RWPE2 (cell line): ENCODE results near the gene TTF2.

ENCODE experiments used
- ATAC-seq: fragments of 200-7000 bp; cut with Tn5 transposase; 3 replicates; pipeline ENCODE4 v1.9.1; 2021; ENCODE audit warnings: low read depth
- DNase-seq: peaks from one replicate; pipeline ENCODE4 v3.0.0-alpha.2; 2020; ENCODE audit warnings: low spot score
- H3K27ac ChIP-seq: fragments of 450-650 bp; 2 replicates; pipeline ENCODE4 v1.5.1; 2017; ENCODE audit warnings: mild to moderate bottlenecking; ENCODE audit not compliant: poor library complexity, severe bottlenecking
- H3K27me3 ChIP-seq: fragments of 250-450 bp; sonication (Bioruptor Pico); 2 replicates; pipeline ENCODE4 v1.5.1; 2021; ENCODE audit warnings: mild to moderate bottlenecking, moderate library complexity; ENCODE audit not compliant: insufficient read depth, poor library complexity, severe bottlenecking
- H3K36me3 ChIP-seq: fragments of 250-450 bp; sonication (Bioruptor Pico); 2 replicates; pipeline ENCODE4 v1.5.1; 2020; ENCODE audit warnings: low read depth, mild to moderate bottlenecking, moderate library complexity
- H3K4me1 ChIP-seq: fragments of 250-450 bp; sonication (Bioruptor Pico); 2 replicates; pipeline ENCODE4 v1.5.1; 2021; ENCODE audit warnings: mild to moderate bottlenecking, moderate library complexity; ENCODE audit not compliant: insufficient read depth, poor library complexity, severe bottlenecking
- H3K4me3 ChIP-seq: fragments of 250-450 bp; sonication (Bioruptor Pico); 2 replicates; pipeline ENCODE4 v1.5.1; 2021; ENCODE audit warnings: mild to moderate bottlenecking, moderate library complexity; ENCODE audit not compliant: severe bottlenecking
- H3K9me3 ChIP-seq: fragments of 250-450 bp; sonication (Bioruptor Pico); 2 replicates; pipeline ENCODE4 v1.5.1; 2021; ENCODE audit warnings: mild to moderate bottlenecking, moderate library complexity; ENCODE audit not compliant: severe bottlenecking
- TF ChIP-seq, protein P1 (sequence below): fragments of 450-650 bp; IDR thresholded peaks from one replicate; pipeline ENCODE4 v1.5.1; 2017; ENCODE audit warnings: mild to moderate bottlenecking, moderate library complexity; ENCODE audit not compliant: poor library complexity, severe bottlenecking

Gene TTF2

DNA sequence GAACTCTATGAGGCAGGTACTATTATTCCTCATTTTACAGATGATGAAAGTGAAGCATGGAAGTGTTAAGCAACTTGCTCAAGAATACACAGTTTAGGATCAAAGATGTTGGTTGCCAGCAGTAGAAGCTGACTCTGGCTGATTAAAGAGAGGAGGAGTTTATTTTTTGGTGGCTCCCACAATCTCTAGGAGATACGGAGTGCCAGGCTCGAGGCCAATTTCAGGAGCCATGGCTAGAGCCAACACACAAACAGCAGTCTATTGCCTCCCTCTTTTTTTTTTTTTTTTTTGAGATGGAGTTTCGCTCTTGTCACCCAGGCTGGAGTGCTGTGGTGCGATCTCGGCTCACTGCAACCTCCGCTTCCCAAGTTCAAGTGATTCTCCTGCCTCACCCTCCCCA lies 19.6 kb downstream of the TTF2 start:
- no peak overlapping the region for H3K4me3 ChIP-seq
- TF ChIP-seq, protein P1, sequence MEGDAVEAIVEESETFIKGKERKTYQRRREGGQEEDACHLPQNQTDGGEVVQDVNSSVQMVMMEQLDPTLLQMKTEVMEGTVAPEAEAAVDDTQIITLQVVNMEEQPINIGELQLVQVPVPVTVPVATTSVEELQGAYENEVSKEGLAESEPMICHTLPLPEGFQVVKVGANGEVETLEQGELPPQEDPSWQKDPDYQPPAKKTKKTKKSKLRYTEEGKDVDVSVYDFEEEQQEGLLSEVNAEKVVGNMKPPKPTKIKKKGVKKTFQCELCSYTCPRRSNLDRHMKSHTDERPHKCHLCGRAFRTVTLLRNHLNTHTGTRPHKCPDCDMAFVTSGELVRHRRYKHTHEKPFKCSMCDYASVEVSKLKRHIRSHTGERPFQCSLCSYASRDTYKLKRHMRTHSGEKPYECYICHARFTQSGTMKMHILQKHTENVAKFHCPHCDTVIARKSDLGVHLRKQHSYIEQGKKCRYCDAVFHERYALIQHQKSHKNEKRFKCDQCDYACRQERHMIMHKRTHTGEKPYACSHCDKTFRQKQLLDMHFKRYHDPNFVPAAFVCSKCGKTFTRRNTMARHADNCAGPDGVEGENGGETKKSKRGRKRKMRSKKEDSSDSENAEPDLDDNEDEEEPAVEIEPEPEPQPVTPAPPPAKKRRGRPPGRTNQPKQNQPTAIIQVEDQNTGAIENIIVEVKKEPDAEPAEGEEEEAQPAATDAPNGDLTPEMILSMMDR, result no peak
- peaks cover 86% of the 10 kb centered on the region for H3K36me3 ChIP-seq
- no peaks in the 10 kb centered on the region for H3K9me3 ChIP-seq
- H3K4me1 ChIP-seq, result peaks cover 14% of the 10 kb centered on the region
- H3K27me3 ChIP-seq, result no peaks in the 10 kb centered on the region
- no peak overlapping the region for H3K27ac ChIP-seq
- DNase-seq, result no peak
- no peak for ATAC-seq

DNA sequence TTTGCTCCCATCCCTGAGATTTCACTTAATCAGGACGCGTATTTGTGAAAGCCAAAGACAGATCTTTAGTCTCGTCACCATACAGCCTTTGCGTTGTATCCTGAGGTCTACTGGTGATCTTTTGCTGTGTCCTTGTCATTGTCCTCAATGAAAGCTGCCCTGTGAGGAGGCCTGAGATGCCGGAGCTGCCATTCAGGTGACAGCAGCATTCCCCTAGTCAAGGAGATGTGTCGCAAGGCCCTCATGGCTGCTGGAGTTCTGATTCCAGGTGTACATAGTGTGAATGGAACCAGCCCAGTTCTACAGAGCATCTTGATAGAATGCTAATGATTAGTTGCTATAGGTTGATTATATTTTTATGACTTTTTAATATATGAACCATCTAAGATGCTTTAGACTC lies 24.1 kb downstream of the TTF2 start:
- Histone ChIP-seq H3K4me1 (no peaks in the 10 kb centered on the region), H3K36me3 (peaks cover 68% of the 10 kb centered on the region), H3K4me3 (no peak overlapping the region), H3K27me3 (no peaks in the 10 kb centered on the region), H3K9me3 (no peaks in the 10 kb centered on the region), H3K27ac (no peak overlapping the region)
- DNase-seq (no peak), ATAC-seq (no peak)
- TF ChIP-seq, protein P1, result no peak

DNA sequence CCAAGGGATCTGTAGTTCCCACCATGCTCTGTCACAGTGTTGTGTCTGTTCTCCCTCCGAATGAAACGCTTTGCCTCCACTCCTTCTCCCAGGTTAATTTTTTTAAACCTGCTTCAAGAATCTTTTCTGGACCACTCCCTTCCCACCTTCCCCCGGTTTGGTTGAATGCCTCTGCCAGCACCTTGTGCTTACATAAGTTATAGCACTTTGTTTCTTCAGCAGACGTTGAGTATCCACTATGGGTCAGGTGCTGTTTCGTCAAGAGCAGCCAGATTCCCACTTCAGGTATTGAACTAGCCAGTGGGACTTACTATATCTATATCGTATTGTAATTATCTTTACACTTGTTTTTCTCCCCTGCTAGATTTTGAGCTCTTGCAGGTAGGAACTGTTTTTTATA lies 27.6 kb downstream of the TTF2 start:
- Histone ChIP-seq H3K36me3 (peaks cover 60% of the 10 kb centered on the region), H3K27ac (no peak overlapping the region), H3K4me1 (peaks cover 2% of the 10 kb centered on the region), H3K9me3 (no peaks in the 10 kb centered on the region), H3K4me3 (no peak overlapping the region), H3K27me3 (no peaks in the 10 kb centered on the region)
- no peak for ATAC-seq
- TF ChIP-seq, protein P1, result no peak
- no peak for DNase-seq

DNA sequence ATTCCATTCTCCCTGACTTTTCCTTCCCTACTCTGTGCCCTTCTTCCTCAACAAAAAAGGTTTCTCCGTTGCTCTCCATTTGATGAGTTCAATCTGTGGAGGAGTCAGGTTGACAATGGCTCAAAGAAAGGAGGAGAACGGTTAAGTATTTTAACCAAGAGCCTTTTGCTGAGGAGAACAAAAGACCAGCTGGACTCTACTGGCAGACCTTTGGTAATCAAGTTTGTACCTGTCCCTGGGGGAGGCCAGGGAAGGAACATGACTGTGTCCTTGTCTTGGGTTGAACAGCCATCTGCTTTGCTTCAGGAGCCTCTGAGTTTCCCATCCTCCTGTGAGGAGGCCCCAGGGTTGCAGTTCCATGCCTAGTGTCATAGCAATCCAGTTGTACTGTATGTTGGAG lies 29.9 kb downstream of the TTF2 start:
- Histone ChIP-seq H3K27me3 (no peaks in the 10 kb centered on the region), H3K9me3 (no peaks in the 10 kb centered on the region), H3K4me3 (no peak overlapping the region), H3K27ac (no peak overlapping the region), H3K4me1 (peaks cover 23% of the 10 kb centered on the region), H3K36me3 (peaks cover 60% of the 10 kb centered on the region)
- ATAC-seq (no peak), DNase-seq (no peak)
- TF ChIP-seq, protein P1, result no peak

DNA sequence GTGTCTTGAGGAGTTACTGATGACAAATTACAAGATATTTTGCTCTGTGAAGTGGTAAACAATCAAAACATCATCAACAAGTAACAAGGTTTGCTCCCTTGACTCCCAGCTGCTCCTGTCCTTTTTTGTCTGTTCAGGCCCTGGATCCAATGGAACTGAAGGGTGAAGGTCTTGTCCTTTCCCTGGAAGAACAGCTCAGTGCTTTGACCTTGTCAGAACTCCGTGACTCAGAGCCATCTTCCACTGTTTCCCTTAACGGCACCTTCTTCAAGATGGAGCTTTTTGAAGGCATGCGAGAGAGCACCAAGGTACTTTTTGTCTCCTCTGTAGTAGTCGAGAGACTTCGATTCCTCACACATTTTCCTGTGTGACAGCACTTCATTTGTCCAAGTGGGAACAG lies 32.5 kb downstream of the TTF2 start:
- H3K36me3 ChIP-seq, result peaks cover 72% of the 10 kb centered on the region

More for the DNA sequence above, 32.5 kb downstream of the TTF2 start:
- Histone ChIP-seq H3K4me3 (no peak overlapping the region), H3K27me3 (no peaks in the 10 kb centered on the region), H3K4me1 (peaks cover 23% of the 10 kb centered on the region), H3K9me3 (no peaks in the 10 kb centered on the region), H3K27ac (peak overlapping the region; percentile 83)
- DNase-seq, result no peak
- TF ChIP-seq, protein P1, result no peak
- no peak for ATAC-seq
